ENCODE measurements around the gene ELP5.

The ELP5 gene

DNA sequence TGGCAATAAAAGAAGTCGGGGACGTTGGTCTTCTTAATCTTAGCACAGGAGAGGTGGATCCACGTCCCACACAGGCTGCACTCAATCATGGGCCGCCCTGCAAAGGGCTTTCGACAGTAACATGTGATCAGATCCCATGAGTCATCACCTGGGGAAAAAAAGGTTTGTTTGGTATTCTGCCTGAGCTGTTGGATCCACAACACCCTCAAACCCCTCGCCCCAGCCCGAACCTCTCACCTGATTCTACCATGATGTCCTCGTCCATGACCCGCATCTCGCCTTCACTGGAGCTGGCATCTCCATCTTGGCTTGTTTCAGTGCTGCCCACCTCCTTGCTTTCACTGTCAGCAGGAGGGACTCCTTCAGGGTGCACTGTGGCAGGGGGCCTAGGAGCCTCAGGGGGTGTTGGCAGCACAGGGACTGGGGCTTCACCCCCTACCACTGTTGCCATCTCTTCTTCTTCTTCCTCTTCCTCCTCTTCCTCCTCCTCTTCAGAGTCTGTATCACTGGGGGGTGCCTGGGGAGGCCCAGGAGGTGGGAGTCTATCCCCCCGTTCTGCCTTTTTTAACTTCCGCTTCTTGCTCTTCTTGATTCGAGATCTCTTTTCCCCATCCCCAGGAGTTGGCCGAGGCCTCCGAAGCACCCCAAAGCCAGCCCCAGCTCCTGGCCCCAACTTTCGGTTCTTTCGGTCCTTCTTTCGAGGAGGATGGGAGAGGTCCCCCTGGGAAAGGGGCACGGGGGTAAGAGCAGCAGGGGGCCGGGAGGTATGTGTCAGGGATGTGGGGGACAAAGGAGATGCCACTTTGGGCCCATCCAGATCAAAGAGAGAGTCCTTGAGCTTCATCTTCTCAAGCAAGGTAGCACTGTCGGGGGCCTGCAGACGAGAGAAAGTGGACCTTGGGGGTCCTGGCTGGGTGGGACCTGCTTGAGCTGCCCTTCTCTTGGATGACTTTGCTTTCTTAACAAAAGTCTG, 16.0 kb upstream of the ELP5 start:
- H3K4me1 ChIP-seq (ENCODE audit: control insufficient read depth in 1 of 2, insufficient read depth in 1 of 2, low read depth in 1 of 2, low read length in 1 of 2) = peaks cover 56% of the 10 kb centered on the region in 2 experiments
- H3K4me3 ChIP-seq (ENCODE audit: low read depth in 1 of 2, low read length in 1 of 2) = no peak overlapping the region
- H3K9me3 ChIP-seq = no peaks in the 10 kb centered on the region
- peak overlapping the region; percentile 99 for H3K27ac ChIP-seq
- H3K36me3 ChIP-seq = peaks cover 43% of the 10 kb centered on the region
- TF ChIP-seq, protein P1, sequence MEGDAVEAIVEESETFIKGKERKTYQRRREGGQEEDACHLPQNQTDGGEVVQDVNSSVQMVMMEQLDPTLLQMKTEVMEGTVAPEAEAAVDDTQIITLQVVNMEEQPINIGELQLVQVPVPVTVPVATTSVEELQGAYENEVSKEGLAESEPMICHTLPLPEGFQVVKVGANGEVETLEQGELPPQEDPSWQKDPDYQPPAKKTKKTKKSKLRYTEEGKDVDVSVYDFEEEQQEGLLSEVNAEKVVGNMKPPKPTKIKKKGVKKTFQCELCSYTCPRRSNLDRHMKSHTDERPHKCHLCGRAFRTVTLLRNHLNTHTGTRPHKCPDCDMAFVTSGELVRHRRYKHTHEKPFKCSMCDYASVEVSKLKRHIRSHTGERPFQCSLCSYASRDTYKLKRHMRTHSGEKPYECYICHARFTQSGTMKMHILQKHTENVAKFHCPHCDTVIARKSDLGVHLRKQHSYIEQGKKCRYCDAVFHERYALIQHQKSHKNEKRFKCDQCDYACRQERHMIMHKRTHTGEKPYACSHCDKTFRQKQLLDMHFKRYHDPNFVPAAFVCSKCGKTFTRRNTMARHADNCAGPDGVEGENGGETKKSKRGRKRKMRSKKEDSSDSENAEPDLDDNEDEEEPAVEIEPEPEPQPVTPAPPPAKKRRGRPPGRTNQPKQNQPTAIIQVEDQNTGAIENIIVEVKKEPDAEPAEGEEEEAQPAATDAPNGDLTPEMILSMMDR (IDR thresholded peaks at IDR 0.05) = no peak
- no peaks in the 10 kb centered on the region for H3K27me3 ChIP-seq

DNA sequence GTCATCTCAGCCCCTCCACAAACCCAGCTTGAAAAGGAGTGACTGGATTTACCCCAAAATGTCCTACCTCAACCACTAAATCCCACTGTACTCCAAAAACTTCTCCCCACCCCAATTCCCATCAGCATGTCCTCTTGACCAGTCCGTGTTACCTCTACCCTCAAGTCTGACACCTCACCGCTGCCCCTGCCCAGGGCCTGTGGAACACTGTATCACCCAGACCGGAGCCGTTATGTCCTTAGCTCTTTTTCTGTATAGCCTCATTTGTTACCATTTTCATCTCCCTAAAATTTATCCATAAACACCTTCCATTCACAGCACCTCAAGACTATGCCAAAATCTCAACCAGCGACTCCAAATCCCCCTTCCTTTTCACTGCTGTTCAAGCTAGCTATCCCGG, 15.2 kb upstream of the ELP5 start:
- Histone ChIP-seq H3K27me3 (no peaks in the 10 kb centered on the region), H3K36me3 (peaks cover 48% of the 10 kb centered on the region), H3K4me1 (ENCODE audit: control insufficient read depth in 1 of 2, insufficient read depth in 1 of 2, low read depth in 1 of 2, low read length in 1 of 2) (peaks cover 62 to 64% of the 10 kb centered on the region in 2 experiments), H3K9me3 (no peaks in the 10 kb centered on the region), H3K4me3 (ENCODE audit: low read depth in 1 of 2, low read length in 1 of 2) (peak overlapping the region; percentile 84 to 98), H3K27ac (peak overlapping the region; percentile 99)
- TF ChIP-seq, protein P1 (IDR thresholded peaks at IDR 0.05) = no peak

DNA sequence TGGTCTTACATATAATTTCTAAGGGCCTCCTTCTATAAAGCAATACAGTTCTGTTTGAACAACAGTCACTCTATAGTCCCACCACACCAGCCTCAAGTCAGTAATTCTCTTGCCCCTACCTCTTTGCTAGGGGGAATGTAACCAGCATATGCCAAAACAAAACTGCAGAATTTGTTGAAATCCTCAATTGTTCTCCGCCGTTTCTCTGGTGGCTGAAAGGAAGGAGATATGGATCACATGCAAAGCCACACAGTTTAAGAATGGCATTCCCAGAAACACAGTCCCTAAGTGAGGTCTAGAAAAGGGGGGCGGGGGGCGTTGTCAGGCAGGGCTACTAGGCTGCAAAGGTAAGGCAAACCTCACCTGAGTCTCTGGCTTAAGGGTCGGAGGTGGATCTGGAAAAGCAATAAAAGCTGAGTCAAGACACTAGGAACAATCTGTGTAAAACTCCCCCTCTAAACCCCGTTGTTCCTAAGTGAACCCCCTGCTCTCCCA, 14.7 kb upstream of the ELP5 start:
- peak overlapping the region; percentile 99 for H3K27ac ChIP-seq
- H3K4me3 ChIP-seq (ENCODE audit: low read depth in 1 of 2, low read length in 1 of 2) = peak overlapping the region; percentile 84 to 98
- H3K4me1 ChIP-seq (ENCODE audit: control insufficient read depth in 1 of 2, insufficient read depth in 1 of 2, low read depth in 1 of 2, low read length in 1 of 2) = peaks cover 62 to 65% of the 10 kb centered on the region in 2 experiments
- TF ChIP-seq, protein P1 (IDR thresholded peaks at IDR 0.05) = no peak
- no peaks in the 10 kb centered on the region for H3K9me3 ChIP-seq
- peaks cover 48% of the 10 kb centered on the region for H3K36me3 ChIP-seq
- no peaks in the 10 kb centered on the region for H3K27me3 ChIP-seq

DNA sequence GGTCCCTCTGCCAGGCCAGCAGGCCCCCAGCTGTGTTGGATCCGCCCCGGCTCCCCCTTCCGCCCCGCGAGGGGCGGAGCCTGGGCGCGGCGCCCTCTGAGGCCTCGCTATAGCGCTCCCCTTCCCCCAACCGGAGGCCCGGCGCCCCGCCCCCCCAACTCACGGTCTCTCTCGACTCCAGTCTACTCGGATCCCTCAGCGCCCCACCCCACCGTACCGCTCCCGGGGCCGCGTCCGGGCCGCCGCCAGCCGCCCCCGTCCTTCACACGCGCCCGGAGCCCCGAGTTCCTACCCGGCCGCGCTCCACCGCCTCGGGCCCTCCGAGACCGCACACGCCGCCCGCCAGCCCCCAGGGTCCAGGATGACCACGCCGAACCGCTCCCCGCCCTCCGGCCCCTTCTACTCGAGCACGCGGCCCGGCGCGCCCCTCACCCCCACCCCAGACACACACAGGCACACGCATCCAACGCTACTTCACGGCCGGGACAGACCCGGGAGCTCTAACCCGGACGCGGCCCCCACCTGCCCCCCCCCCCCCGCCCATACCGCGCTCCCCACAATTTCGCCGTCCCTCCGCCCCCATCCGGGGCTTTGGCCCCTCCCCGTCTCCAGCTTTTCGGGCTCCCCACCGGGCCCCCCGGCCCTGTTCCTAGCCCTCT, 14.1 kb upstream of the ELP5 start:
- TF ChIP-seq, protein P1 (IDR thresholded peaks at IDR 0.05) = no peak
- H3K4me1 ChIP-seq (ENCODE audit: control insufficient read depth in 1 of 2, insufficient read depth in 1 of 2, low read depth in 1 of 2, low read length in 1 of 2) = peaks cover 62 to 65% of the 10 kb centered on the region in 2 experiments

DNA sequence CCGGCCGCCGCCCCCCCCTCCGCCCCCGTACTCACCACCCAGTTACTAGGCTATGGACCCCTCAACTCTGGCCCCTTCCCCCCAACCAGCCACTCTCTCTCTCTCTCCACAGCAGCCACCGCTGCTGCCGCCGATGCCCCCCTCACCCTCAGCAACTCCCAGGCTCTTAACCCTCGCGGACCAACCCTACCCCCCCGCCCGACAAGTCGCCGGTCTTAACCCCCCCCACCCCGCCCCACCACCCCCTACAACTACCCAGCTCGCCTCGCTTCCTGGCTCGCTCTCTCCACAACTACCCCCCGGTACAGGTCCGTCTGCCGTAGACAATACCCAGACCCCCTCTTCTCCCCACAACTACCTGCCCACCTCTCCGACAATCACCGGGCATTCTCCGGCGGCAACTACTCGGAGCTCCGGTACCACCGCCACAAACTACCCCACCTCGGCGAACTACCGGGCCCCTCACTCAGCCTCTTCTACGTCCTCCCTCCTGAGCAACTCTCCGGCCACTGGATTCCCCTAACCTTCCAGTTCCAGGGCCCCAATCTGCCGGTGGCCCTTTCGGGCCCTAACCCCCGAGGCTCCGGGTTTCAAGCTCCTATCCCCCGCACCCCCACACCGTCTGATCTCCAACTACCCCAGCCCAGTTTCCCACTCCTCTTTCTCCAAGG, 13.5 kb upstream of the ELP5 start:
- H3K27me3 ChIP-seq = no peaks in the 10 kb centered on the region
- TF ChIP-seq, protein P1 (IDR thresholded peaks at IDR 0.05) = no peak
- no peaks in the 10 kb centered on the region for H3K9me3 ChIP-seq
- peak overlapping the region; percentile 84 to 98 for H3K4me3 ChIP-seq (ENCODE audit: low read depth in 1 of 2, low read length in 1 of 2)
- H3K36me3 ChIP-seq = peaks cover 48% of the 10 kb centered on the region
- H3K27ac ChIP-seq = peak overlapping the region; percentile 99
- H3K4me1 ChIP-seq (ENCODE audit: control insufficient read depth in 1 of 2, insufficient read depth in 1 of 2, low read depth in 1 of 2, low read length in 1 of 2) = peaks cover 60 to 65% of the 10 kb centered on the region in 2 experiments

More for the DNA sequence above, 14.1 kb upstream of the ELP5 start:
- Histone ChIP-seq H3K27ac (peak overlapping the region; percentile 99), H3K4me3 (ENCODE audit: low read depth in 1 of 2, low read length in 1 of 2) (peak overlapping the region; percentile 84 to 98), H3K27me3 (no peaks in the 10 kb centered on the region), H3K36me3 (peaks cover 48% of the 10 kb centered on the region), H3K9me3 (no peaks in the 10 kb centered on the region)

Measured in neutrophil (primary cell).